Right kidney (tissue), 1 donor: ENCODE results near the gene TNFRSF25.
A peak's percentile ranks its signal among the peaks of the same experiment; 100 is the strongest.
"Not testable (repeated sequence)": the region's sequence is repeated elsewhere in the genome, so short reads cannot be mapped to it uniquely, and the experiment has no call there.

ENCODE experiments used
- DNase-seq: peaks from one replicate; pipeline ENCODE4 v3.0.0-alpha.2; 2016

TNFRSF25 gene

DNA sequence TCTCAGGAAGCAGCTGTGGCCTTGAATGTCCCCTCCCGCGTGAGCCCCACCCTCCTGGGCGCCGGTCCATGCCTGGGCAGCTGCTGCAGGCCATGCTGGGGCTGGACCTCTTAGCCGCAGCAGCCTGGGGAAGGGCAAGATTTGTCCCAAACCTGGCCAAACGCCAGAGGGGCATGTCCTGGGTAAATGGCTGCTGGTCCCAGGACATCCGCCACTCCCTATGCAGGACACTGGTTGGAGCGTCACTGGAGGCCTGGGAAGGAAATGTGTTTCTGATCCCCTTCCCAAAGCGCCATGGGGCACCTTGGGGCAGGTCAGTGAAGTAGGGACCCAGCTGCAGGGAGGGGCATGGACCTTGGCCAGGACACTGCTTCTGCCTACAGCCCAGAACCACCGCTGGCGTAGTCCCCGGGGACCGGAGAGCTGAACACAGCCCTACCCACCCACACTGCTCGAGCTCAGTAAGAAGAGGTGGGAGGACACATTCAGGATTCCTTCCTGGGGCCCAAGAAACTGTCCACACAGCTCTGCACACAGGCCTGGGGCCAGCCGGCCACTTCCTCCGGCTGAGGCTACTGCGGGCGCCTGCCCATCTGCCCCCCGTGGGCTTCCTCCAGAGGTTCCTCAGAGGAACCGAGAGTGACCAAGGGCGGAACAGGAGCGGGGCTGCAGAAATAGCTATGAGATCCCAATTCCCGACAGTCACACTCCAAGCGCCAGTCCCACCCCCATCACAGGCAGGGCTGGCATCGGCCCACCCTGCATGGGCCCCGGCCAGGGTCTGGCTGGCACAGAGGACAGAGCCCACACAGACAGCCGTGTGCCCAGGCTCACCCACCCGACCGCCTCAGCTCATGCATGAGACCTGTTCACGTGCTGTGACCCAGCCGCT is 36.3 kb upstream of the TNFRSF25 start:
- DNase-seq, result no peak

DNA sequence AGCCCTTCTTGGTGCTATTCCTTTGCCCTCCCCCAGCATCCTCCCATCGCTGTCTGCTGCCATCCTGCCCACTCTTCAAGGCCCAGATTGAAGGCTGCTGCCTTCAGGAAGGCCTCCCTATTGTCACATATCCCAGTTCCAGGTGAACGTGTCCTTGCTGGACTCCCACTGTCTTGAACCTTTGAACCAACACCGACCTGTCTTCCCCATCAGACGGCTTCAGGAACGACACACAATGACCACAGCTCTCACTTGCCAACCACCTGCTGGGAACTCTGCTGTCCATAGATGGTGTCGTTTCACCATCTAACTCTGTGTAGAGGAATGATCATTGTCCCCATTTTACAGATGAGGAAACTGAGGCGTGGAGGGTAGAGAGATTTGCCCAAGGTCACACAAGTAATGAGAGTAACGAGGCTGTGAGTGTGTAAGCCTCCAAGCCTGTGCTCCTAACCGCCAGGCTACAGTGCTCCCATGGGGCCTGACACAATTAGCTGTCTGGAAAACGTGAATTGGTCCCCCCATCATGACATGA is 35.4 kb upstream of the TNFRSF25 start:
- no peak for DNase-seq

DNA sequence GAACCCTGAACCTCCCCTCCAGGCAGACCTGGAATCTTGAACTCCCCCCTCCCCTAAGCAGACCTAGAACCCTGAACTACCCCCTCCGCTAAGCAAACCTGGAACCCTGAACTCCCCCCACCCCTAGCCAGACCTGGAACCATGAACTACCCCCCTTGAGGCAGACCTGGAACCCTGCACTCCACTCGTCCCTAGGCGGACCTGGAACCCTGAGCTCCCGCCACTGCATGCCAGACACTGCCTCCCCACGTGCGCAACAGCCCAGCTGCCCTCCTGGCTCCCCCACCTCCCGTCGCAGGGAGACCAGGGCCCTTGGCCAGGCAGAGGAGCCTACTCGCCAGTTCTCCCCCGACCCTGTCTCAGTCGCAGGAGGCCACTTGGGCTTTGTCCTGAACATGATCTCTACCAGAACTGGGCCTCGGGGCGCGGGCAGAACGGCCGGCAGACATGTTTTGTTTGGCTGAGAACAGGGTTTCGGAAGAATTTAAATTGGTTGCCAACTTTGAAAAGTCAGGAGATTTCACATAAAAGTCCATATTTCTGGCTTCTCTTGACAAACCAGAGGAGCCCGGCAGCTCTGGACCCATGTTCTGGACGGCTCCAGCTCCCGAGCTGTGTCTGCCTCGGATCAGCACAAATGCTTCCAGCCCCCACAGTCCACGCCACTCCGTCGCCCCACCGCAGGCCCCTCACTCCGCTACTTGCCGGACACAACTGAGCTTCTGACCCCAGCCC is 34.7 kb upstream of the TNFRSF25 start:
- no peak for DNase-seq

DNA sequence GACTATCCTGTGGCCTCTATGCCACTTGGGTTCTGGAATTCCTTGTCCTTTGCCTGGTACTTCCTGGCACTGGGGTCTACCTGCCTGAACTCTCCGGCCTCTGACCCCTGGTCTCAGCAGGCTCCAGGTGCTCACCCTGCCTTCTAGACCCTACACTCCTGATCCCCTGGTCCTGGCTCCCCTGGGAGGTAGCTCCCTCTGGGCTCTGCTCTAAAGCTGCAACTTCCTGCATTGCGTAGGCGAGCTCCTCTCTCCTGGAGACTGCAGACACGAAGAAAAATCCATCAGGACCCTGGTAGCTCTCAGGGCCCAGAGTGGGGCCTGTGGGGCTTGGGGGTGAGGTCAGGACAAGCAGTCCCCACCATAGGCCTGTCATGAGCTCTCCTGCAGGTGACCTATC is 33.3 kb upstream of the TNFRSF25 start:
- no peak for DNase-seq

DNA sequence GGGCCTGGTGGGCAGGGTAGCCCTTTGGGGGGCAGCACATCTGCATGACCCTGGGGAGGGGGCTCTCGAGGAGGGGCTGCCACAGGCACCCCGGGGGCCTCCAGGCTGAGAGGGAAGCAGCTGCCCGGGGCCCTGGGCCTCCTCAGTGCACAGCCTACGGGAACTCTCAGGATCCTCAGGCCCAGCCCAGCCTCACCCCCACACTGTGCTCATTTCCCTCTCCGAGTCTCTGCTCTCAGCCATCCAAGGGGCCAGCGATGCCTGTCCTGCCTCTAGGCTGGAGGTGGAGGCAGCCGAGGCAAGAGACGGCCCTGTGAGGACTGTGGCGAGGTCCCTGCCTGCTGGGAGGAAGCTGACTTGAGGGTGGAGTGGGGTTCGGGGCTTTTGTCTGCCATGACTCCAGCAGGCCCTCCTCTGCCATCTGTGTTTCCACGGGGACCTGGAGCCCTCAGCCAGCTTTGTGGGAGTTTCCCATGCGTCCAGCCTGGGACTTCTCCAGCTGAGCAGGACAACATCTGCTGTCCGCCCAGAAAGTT is 32.7 kb upstream of the TNFRSF25 start:
- no peak for DNase-seq

DNA sequence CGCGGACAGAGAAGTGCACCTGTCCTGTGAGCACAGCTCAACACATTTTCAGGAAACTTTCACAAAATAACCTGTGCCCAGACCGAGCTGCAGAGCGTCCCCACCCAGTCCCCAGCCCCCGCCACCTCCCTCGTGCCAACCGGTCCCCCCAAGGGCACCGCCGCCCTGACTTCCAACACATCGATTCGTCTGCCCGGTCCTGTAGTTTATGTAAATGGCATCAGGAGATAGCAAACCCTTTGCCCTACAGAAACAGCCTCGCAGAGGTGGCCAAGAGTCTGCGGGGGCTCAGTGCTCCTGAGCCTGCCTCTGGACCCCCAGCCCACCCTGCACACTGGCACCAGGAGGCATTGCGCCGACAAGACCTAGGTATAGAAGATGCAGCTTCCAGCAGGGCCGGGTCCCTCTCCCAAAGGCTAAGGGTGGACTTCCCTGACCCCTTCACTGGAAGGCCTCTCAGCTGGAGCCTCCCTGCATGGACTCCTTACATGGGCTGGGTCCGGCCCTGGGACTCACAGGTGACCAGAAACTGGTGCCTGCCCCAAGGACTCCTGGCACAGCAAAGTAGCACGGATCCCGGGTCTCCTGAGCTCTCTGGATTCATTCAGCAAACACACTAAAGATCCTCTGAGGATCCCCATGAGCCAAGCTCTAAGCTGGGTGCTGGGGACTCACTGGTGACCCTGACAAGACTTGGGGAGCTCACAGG is 32.0 kb upstream of the TNFRSF25 start:
- DNase-seq, result no peak

DNA sequence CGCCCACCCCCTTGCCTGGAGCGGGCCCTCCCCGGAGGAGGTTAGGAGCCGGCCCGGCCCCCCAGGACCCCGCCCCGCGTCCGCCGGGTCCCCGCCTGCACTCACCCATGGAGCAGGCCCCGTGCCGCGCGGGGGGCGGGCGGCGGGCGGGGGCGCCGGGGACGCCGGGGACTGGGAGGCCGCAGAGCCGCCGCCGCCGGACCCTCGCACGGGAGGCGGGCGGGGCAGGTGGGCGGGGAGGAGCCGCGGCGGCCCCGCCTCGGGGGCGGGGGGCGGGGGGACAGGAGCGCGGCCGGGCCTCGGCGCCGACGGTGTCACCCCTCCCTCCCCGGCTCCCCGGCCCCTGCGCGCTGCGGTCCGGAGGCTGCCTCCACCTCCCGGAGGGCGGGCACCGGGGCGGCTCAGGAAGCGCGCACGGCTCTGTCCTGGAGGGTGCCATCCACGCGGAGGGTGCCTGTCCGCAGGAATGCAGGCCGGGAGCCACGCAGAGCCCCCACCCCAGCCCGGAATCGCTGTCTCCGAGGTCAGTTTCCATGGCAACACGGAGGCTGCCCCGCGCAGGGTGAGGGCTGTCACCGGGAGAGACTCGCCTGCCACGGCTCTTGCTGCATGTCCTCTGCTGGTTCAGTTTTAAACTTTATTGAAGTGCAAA is 31.4 kb upstream of the TNFRSF25 start:
- peak; percentile 77 for DNase-seq

DNA sequence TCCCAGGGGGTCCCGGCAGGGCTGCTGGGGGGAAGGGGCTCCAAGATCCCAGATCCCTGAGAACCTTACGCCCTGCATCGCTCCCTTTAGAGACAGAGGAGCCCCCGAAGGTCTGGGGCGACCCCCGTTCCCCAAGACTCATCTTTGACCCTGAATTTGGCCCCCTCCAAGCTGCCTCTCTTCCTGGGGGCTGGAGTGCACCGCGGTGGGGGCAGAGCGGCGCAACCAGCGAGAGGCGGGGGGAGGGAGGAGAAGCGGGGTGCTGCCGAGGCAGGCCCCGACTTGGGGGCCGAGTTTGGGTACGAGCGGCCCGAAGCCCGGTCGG is 30.9 kb upstream of the TNFRSF25 start:
- DNase-seq, result no peak

DNA sequence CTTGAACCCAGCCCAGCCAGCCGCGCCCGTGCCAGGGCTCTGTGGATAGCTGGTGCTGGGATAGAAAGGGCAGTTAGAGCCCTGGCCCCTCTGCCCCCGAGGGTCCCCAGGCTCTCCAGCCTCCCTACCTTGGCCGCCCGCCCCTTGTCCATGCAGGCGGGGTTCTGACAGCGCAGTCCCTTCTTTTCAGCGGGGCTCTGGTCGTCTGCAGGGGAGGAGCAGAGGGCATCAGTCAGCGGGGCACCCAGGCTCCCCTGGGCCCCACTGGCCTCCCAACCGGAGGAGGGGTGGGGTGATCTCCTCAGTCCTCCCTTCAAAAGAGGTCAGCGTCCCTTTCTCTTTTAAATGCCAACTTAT is 30.4 kb upstream of the TNFRSF25 start:
- no peak for DNase-seq

DNA sequence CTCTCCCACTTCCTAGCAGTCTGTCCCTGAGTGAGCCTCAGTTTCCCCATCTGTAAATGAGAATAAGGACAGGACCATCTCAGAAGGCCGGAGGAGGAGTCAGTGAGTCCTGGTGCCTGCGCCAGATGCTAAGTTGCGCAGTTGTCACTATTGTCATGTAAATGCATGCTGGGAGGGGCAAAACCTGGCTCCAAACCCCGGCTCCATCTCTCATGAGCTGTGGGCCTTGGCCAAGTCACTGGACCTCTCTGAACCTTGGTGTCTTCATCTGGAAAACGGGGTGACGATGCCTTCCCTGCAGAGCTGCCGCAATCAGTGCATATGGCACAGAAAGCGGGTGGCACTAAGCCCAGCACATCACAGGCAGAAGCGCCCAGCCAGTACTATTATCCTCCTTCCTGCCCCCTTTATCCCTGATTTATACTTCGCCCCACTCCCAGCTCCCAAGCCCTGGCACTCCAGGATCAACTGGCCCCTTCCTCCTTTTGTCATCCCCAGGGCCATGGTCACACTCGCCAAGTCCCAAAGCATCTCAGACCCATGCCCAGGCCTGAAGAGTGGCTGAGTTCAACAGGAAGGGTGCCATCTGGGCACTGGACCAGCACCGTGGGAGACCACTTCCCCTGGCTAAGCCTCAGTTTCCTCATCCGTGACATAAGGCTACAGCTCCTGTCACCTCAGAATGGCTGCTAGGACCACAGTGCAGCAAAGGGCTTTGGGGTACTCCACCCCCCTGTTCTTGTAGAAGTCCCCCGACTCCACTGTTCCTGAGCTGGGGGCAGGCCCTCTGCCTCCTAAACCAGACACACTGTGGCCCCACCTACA is 29.8 kb upstream of the TNFRSF25 start:
- no peak for DNase-seq

DNA sequence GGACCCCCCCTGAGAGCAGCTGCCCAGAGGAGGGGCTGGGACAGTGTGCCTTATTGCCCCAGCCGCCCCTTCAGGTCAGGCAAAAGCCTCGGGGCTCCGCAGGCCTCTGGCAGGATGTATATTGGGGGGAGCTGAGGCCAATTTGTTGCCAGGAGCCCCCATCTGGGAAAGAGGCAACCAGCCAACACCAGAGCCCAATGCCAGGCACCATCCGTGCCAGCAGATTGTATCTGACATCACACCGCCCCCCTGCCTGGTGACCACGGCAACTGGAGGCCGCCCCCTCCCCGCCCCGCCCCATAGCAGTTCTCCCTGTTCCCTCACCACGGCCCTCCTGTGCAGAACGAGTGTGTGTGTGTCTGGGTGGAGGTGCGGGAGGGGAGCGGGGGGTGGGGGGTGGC is 29.1 kb upstream of the TNFRSF25 start:
- no peak for DNase-seq

DNA sequence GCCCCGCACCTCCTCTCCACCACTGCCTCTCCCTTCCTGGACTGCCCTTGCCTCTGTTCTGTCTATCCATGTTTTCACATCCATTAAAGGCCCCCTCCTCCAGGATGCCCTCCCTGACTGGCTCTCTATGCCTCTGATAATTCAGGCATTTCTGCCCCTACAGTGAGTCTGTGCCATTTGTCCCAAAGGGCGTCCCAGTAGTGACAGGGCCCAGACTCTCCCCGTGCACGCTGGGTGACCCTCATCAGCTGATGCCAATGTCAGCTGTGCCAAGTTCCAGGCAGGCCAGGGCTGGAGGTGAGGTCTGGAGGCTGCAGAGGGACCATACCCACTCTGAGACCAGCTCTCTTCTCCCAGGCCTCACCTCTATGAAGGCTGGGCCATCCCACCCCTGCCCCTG is 28.7 kb upstream of the TNFRSF25 start:
- DNase-seq, result no peak

DNA sequence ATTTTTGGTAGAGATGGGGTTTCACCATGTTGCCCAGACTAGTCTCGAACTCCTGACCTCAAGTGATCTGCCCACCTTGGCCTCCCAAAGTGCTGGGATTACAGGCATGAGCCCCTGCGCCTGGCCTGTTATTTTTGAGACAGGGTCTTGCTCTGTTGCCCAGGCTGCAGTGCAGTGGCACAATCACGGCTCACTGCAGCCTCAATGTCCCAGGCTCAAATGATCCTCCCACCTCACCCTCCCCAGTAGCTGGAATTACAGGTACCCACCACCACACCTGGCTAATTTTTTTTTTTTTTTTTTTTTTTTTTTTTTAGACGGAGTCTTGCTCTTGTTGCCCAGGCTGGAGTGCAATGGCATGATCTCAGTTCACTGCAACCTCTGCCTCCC is 27.9 kb upstream of the TNFRSF25 start:
- not testable (repeated sequence) for DNase-seq

DNA sequence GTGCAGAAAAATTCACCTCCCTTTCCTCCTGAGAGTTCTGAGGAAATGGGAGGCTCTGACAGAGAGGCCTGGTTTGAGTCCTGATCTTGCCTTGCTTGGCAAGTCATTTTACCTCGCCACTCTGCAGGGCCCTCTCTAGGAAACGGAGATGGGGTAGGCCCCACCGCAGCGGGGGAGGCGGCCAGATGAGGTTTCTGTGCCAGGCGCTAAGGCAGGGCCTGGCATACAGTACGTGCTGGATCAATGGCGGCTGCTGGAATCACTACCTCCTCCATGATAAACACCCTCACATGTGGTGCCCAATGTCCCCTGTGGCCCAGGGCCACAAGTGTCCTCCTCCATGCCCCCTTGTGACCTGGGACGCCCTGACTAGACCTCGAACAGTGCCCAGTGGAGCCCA is 26.0 kb upstream of the TNFRSF25 start:
- DNase-seq, result no peak

DNA sequence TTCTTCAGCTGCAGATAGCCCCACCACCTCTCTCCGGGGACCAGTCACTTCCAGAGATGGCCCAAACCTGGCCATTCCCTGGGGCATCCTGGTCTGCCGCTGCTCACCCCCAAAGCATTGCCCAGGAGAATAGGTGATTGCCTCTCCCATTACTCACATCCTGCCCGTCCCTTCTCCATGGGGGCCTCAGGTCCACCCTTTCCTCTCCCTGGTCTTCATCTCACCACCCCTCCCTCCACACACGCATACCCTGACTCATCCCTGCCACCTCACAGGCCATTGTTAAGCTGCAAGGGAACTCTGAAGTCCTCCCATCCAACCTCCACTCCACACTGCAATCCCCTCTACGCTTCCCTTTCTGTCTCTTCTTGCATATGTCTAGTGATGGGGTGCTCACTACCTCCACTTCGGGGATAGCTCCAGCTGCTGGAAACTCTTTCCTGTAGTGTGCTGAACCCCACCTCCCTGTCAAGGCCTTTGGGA is 25.5 kb upstream of the TNFRSF25 start, which contains the start of gene PLEKHG5:
Gene PLEKHG5, minus strand, starts transcription at position 188 of the 483 bp plus-strand sequence. CDS start 14,096 bp downstream, outside the sequence.
- no peak for DNase-seq

DNA sequence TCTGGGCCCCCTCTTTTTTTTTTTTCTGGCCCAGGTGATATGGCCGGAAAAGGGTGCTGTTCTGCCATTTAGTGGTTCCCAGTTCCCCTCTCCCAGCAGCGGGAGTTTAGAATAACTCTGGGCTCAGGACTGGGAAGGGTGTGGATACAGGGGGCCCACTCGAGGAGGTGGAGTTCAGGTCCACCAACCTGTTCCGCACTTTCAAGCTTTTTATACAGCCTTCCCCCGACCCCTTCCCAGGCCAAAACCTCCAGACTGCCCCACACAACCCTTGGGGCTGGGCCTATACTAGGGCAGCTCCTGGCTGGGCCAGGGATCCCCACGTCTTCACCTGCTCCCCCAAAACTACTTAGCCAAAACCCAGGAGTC is 25.1 kb upstream of the TNFRSF25 start:
- no peak for DNase-seq

DNA sequence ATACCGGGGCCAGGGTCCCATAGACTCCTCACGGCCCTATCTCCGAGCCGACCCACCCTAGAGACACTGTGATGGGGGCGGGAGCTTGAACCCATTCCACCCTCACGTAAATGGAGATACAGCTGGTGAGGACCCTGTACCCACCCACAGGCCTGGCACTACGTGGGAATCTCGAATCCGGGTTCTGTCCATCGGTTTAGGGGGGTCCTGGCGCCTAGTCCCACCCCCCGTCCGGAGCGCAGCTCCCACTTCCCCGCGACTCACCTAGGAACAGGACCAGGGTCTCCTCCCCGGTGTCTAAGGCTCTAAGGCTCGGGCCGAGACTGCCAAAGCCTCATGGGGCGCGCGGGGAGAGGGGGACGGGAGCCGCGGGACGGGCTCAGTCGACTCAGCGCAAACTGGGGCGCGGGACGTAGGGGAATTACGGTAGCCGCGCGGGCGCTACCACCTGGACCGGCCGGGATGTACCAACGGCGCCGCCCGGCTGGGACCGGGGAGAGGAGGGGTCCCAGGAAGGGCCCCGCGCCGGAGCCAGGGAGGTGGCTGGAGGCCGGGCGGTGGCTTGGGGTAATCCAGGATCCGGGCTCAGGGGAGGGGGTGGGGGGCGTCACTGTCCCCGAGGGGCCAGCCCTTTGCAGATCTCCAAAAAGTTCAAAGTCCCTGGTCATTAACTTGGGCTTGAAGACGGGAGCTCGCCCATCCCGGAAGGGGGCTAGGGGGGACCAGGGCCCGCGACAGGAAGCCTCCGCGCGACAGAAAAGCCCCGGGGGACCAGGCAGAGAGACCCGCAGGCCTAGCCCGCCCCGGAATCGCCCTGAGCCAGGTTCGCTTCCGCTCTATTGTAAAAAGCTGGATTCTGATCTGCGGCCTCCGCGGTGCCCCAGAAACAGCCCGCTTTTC is 24.5 kb upstream of the TNFRSF25 start:
- DNase-seq, result peak; percentile 76

DNA sequence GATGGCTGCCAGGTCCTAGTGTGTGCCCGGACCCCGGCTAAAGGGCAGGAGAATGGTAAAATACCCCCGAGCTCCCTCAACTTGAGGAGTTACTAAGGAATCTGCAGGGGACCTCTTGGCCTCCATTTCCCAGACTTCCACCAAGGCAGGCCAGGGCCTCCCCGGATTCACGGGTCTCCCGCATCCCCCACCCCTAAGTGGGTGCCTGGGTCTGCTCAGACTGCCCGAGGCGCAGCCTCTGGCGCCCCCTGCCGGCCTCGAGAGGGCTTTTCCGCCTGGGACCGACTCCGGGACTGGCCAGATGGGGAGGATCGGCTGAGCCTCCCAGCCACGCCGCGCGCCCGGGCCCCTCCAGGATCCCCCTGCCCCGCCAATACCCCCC is 23.8 kb upstream of the TNFRSF25 start:
- DNase-seq, result peak; percentile 59

DNA sequence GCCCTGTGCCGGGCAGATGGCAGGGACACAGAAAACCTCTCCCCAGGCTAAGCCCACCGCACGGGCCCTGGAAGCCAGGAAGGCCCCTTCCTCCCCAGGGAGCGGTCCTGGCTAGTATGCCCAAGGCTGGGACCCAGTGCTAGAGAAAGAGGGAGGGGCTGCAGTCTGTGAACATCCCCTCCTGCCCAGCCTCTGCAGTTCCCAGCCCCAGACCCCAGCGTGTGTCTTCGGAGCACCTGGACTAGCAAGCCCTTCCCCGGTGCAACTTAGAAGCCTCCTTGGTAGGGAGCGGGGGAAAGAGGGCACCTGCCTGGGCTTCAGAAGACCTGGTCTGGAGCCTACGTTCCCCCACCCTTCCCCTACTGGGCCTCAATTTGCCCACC is 23.4 kb upstream of the TNFRSF25 start:
- DNase-seq, result no peak
